Measurements from ENCODE around the gene METTL26. TPM values are rescaled to one million over a fixed set of nuclear protein-coding genes. Genes with fewer than 3 reads are reported as not detected.

The METTL26 gene
- total RNA-seq, 4 donors from 2014 or later, result 69.6 to 105 (median 79.9) TPM

DNA sequence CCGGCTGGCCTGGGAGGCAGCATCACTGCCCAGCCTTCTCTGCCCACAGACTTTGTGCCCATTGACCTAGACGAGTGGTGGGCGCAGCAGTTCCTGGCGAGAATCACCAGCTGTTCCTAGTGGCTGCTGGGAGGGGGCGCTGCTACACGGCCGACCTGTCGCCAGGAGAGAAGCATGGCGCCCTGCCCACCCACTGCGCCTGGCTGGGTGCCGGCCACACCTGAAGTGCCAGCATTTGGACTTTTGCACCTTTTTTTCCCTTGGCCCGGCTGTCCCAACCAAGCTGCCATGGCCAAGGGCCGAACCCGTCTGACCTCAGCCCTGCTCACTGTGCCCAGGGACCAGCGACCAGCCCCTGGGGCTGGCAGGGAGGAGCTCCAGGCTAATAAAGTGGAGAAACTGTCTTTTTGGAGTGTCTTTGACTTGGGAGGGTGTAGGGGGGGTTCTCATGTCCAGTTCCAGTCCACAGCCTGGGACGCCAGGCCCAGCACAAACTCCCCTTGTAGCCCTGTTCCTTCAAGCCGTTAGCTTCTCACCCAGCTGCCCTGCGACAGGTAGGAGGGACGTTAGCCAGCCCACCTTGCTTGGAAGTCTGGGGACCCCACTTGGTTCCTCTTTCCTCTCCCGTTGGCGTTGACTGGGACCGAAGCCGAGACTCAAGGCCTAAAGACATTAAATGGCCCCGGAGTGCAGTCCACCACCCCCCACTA is 12.1 kb upstream of the METTL26 start:
- Histone ChIP-seq H3K9me3 (no peaks in the 10 kb centered on the region), H3K27ac (peak overlapping the region; percentile 86 to 91 (median 88)), H3K4me1 (peaks cover 33 to 78% (median 34%) of the 10 kb centered on the region in 3 donors), H3K36me3 (peaks cover 0 to 16% (median 0%) of the 10 kb centered on the region in 3 donors), H3K27me3 (no peaks in the 10 kb centered on the region), H3K4me3 (peak overlapping the region; percentile 60 to 92 (median 72))
- no peak for DNase-seq
- WGBS, 2 donors, result 15% methylated on average over 6 of the region's 24 CpGs; no CpG with 5 or more reads in 1 of the 2 donors
- intact Hi-C loops (cut with DNase I), result no loop called here
- no peak for TF ChIP-seq POLR2A (IDR thresholded peaks at IDR 0.05)
- TF ChIP-seq, protein P1, sequence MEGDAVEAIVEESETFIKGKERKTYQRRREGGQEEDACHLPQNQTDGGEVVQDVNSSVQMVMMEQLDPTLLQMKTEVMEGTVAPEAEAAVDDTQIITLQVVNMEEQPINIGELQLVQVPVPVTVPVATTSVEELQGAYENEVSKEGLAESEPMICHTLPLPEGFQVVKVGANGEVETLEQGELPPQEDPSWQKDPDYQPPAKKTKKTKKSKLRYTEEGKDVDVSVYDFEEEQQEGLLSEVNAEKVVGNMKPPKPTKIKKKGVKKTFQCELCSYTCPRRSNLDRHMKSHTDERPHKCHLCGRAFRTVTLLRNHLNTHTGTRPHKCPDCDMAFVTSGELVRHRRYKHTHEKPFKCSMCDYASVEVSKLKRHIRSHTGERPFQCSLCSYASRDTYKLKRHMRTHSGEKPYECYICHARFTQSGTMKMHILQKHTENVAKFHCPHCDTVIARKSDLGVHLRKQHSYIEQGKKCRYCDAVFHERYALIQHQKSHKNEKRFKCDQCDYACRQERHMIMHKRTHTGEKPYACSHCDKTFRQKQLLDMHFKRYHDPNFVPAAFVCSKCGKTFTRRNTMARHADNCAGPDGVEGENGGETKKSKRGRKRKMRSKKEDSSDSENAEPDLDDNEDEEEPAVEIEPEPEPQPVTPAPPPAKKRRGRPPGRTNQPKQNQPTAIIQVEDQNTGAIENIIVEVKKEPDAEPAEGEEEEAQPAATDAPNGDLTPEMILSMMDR (IDR thresholded peaks at IDR 0.05), result peak in 5 of 6 experiments; percentile 19 to 51 (median 31)

DNA sequence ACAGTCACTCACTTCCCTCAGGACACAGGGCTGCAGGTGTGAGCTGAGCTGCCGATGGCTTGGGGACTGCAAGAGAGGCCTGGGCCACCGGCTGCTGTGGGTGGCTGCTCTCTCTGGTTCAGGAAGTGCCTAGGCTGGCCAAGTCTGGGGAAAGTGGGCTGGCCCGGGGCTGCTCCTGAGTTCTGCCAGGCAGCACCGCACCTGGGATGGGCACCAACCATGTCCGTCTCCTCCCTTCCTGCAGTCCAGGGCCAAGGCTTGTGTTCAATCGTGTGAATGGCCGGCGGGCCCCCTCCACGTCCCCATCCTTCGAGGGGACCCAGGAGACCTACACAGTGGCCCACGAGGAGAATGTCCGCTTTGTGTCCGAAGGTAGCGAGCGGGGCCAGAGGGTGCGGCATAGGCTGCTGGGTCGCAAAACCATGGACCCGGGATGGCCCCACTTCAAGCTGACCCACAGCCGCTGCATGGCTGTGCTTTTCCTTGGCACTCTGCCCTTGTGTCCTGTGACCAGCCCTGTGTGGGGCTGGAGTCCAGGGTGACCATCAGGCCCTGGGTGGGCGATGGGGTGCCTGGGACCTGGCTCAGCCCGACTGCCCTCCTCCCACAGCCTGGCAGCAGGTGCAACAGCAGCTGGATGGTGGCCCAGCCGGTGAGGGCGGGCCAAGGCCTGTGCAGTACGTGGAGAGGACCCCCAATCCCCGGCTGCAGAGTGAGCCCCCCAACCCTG is 11.2 kb upstream of the METTL26 start:
- peak overlapping the region in 2 of 4 donors; percentile 86 to 91 for H3K27ac ChIP-seq
- peaks cover 0 to 11% (median 0%) of the 10 kb centered on the region in 3 donors for H3K36me3 ChIP-seq

DNA sequence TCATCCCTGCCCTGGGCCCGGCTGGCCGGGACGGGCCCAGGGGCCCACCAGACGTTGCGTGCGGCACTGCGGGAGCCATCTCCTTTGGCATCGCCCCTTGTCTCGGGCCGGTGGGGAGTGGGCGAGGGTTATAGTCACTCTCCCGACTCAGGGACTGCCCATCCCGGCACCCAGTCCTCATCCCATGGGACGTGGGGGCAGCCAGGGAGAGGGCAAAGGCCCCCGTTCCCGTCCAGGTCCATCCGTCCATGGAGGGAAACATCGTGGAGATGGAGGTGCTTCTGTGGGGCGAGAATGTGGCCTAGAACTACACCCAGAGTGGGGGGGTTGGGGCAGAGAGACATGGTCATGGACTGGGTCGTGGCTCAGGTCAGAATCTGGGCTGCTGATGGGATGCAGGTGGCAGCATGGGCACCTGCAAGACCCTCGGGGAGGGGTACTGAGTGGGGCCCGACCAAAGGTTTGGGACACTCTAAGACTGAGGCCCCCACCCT is 10.6 kb upstream of the METTL26 start:
- DNase-seq, result no peak
- TF ChIP-seq, protein P1 (IDR thresholded peaks at IDR 0.05), result no peak
- no peak for TF ChIP-seq POLR2A (IDR thresholded peaks at IDR 0.05)
- 90% methylated on average over 2 of the region's 22 CpGs; no CpG with 5 or more reads in 1 of the 2 donors for WGBS, 2 donors
- H3K4me3 ChIP-seq, result no peak overlapping the region
- peaks cover 0 to 6% (median 0%) of the 10 kb centered on the region in 3 donors for H3K36me3 ChIP-seq
- intact Hi-C loops (cut with DNase I), result no loop called here
- no peak overlapping the region for H3K27ac ChIP-seq
- no peaks in the 10 kb centered on the region for H3K9me3 ChIP-seq
- H3K27me3 ChIP-seq, result no peaks in the 10 kb centered on the region
- H3K4me1 ChIP-seq, result peaks cover 42 to 89% (median 45%) of the 10 kb centered on the region in 3 donors

More for the DNA sequence above, 11.2 kb upstream of the METTL26 start:
- Histone ChIP-seq H3K27me3 (no peaks in the 10 kb centered on the region), H3K9me3 (no peaks in the 10 kb centered on the region), H3K4me3 (peak overlapping the region in 1 of 4 donors; percentile 92), H3K4me1 (peaks cover 42 to 87% (median 42%) of the 10 kb centered on the region in 3 donors)
- DNase-seq, result no peak
- TF ChIP-seq POLR2A (IDR thresholded peaks at IDR 0.05), result no peak
- TF ChIP-seq, protein P1 (IDR thresholded peaks at IDR 0.05), result no peak
- no CpG with 5 or more reads among the region's 25 CpGs for WGBS, 2 donors
- intact Hi-C loops (cut with DNase I), result no loop called here

DNA sequence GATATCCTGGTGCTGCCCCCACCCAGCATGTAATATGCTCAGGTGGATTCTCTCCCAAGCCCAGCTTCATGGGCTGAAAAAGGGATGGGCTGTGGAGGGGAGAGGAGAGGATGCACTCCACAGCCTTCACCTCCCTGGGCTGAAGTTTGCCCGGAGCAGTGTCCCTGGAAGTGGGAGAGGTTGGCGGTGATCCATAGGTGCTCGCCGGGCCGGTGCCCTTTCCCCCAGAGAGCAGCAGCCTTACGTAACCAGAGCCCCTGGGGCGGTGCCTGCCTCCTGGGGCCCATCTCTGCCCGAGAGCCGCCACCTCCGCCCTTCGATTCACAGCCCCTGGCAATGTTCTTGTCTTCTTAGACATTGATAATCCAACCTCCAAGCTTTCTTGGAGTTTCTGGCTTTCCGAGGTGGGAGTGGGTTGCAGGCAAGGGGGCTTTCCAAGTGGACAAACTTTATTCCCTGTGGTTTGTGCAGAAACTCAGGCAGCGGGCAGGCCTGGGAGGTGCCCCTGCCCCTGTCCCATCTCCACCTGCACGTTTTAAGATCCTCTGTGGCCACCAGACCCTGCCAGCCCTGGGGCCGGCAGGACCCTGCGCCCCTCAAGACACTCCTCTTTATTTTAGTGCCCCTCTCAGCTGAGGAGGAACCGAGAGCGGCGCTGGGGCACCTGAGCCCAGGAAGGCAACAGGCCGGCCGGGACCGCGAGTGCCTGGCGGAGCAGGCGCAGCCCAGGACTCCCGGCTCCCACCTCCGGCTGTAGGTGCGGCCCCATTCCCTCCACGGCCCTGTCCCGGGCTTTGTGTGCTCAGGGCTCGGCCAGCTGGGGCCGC is 10.0 kb upstream of the METTL26 start:
- Histone ChIP-seq H3K4me3 (no peak overlapping the region), H3K27me3 (no peaks in the 10 kb centered on the region), H3K4me1 (peaks cover 42 to 94% (median 51%) of the 10 kb centered on the region in 3 donors), H3K27ac (peak overlapping the region in 1 of 4 donors; percentile 16), H3K9me3 (no peaks in the 10 kb centered on the region), H3K36me3 (no peaks in the 10 kb centered on the region)
- intact Hi-C loops (cut with DNase I), result no loop called here
- DNase-seq, result no peak
- 35 to 41% methylated on average over 10 to 12 of the region's 32 CpGs for WGBS, 2 donors
- TF ChIP-seq, protein P1 (IDR thresholded peaks at IDR 0.05), result no peak
- TF ChIP-seq POLR2A (IDR thresholded peaks at IDR 0.05), result no peak
